H9 (cell line): ENCODE measurements around the gene PCDHB4. TPM values are rescaled to one million over a fixed set of nuclear protein-coding genes. Genes with fewer than 3 reads are reported as not detected.
"Not testable (repeated sequence)": the region's sequence is repeated elsewhere in the genome, so short reads cannot be mapped to it uniquely, and the experiment has no call there.

Experiments used
- DNase-seq: peaks from one replicate; pipeline ENCODE4 v3.0.0-alpha.2; 2017
- H2AFZ ChIP-seq: one replicate; pipeline ENCODE4 v1.6.1; 2013; ENCODE audit warnings: mild to moderate bottlenecking, low read length, control low read depth, moderate library complexity
- H2AK5ac ChIP-seq: 2 replicates; pipeline ENCODE4 v1.6.1; 2013; ENCODE audit warnings: low read length, control low read depth, mixed read lengths; ENCODE audit not compliant: insufficient read length
- H2BK120ac ChIP-seq: one replicate; pipeline ENCODE4 v1.6.1; 2013; ENCODE audit warnings: low read depth, mild to moderate bottlenecking, low read length, control low read depth, inconsistent platforms; ENCODE audit not compliant: poor library complexity, severe bottlenecking
- H2BK12ac ChIP-seq: 2 replicates; pipeline ENCODE4 v1.6.1; 2013; ENCODE audit warnings: low read length, control low read depth, mixed read lengths, low read depth; ENCODE audit not compliant: insufficient read length
- H2BK15ac ChIP-seq: 2 replicates; pipeline ENCODE4 v1.6.1; 2013; ENCODE audit warnings: low read depth, low read length, control low read depth
- H2BK20ac ChIP-seq: one replicate; pipeline ENCODE4 v1.6.1; 2013; ENCODE audit warnings: low read depth, mild to moderate bottlenecking, low read length, control low read depth, inconsistent platforms; ENCODE audit not compliant: poor library complexity, severe bottlenecking
- H2BK5ac ChIP-seq: 2 replicates; pipeline ENCODE4 v1.6.1; 2013; ENCODE audit warnings: low read length, control low read depth, mixed read lengths; ENCODE audit not compliant: insufficient read length
- H3K14ac ChIP-seq: 2 replicates; pipeline ENCODE4 v1.6.1; 2013; ENCODE audit warnings: low read length, control low read depth; ENCODE audit not compliant: insufficient read depth
- H3K18ac ChIP-seq: 2 replicates; pipeline ENCODE4 v1.6.1; 2013; ENCODE audit warnings: low read depth, mild to moderate bottlenecking, mixed read lengths, low read length, control low read depth; ENCODE audit not compliant: insufficient read length
- H3K23ac ChIP-seq: 2 replicates; pipeline ENCODE4 v1.6.1; 2013; ENCODE audit warnings: low read length, control low read depth, mixed read lengths, low read depth; ENCODE audit not compliant: insufficient read length
- H3K23me2 ChIP-seq: 2 replicates; pipeline ENCODE4 v1.6.1; 2013; ENCODE audit warnings: low read depth, mild to moderate bottlenecking, mixed read lengths, low read length, control low read depth; ENCODE audit not compliant: insufficient read length, poor library complexity, severe bottlenecking
- H3K27ac ChIP-seq: 2 replicates; pipeline ENCODE4 v1.5.1; 2013; ENCODE audit warnings: low read length, control low read depth, mixed read lengths, low read depth; ENCODE audit not compliant: insufficient read length
- H3K27me3 ChIP-seq: 2 replicates; pipeline ENCODE4 v1.6.1; 2013; ENCODE audit warnings: low read length, control low read depth, inconsistent platforms; ENCODE audit not compliant: insufficient read depth
- H3K4ac ChIP-seq: 2 replicates; pipeline ENCODE4 v1.6.1; 2013; ENCODE audit warnings: low read depth, mild to moderate bottlenecking, control low read depth, inconsistent platforms, low read length, moderate library complexity
- H3K4me1 ChIP-seq: 2 replicates; pipeline ENCODE4 v1.6.1; 2013; ENCODE audit warnings: low read length, control low read depth, inconsistent platforms; ENCODE audit not compliant: insufficient read depth
- H3K4me2 ChIP-seq: 2 replicates; pipeline ENCODE4 v1.6.1; 2013; ENCODE audit warnings: low read length, control low read depth, mixed read lengths; ENCODE audit not compliant: insufficient read length, insufficient read depth
- H3K56ac ChIP-seq: 2 replicates; pipeline ENCODE4 v1.6.1; 2013; ENCODE audit warnings: low read depth, mild to moderate bottlenecking, mixed read lengths, low read length, control low read depth; ENCODE audit not compliant: insufficient read length
- H3K79me1 ChIP-seq: 2 replicates; pipeline ENCODE4 v1.6.1; 2013; ENCODE audit warnings: low read depth, mild to moderate bottlenecking, moderate library complexity, low read length, control low read depth, inconsistent platforms; ENCODE audit not compliant: insufficient read depth, poor library complexity, severe bottlenecking
- H3K79me2 ChIP-seq: 2 replicates; pipeline ENCODE4 v1.6.1; 2013; ENCODE audit warnings: low read length, control low read depth, inconsistent platforms; ENCODE audit not compliant: insufficient read depth
- H3K9ac ChIP-seq: 2 replicates; pipeline ENCODE4 v1.6.1; 2013; ENCODE audit warnings: low read length, control low read depth, mixed read lengths; ENCODE audit not compliant: insufficient read length; ENCODE audit errors: extremely low read depth
- H3K9me3 ChIP-seq: one replicate; pipeline ENCODE4 v1.6.1; 2013; ENCODE audit warnings: low read depth, low read length, inconsistent platforms; ENCODE audit not compliant: control insufficient read depth
- H3T11ph ChIP-seq: one replicate; pipeline ENCODE4 v1.6.1; 2013; ENCODE audit warnings: mild to moderate bottlenecking, low read length, control low read depth, inconsistent platforms
- H4K20me1 ChIP-seq: one replicate; pipeline ENCODE4 v1.6.1; 2013; ENCODE audit not compliant: control insufficient read depth, insufficient read length, insufficient read depth
- H4K5ac ChIP-seq: 2 replicates; pipeline ENCODE4 v1.6.1; 2013; ENCODE audit warnings: low read depth, mild to moderate bottlenecking, mixed read lengths, low read length, control low read depth; ENCODE audit not compliant: insufficient read length
- H4K8ac ChIP-seq: replicated peaks from 2 replicates; pipeline ENCODE4 v1.6.1; 2013; ENCODE audit warnings: low read length, control low read depth, mixed read lengths, low read depth; ENCODE audit not compliant: insufficient read length
- H4K91ac ChIP-seq: 2 replicates; pipeline ENCODE4 v1.6.1; 2013; ENCODE audit warnings: low read depth, mild to moderate bottlenecking, moderate library complexity, mixed read lengths, low read length, control low read depth; ENCODE audit not compliant: insufficient read length
- H3K27ac Mint-ChIP-seq, 3 experiments: 2 replicates in 2 of 3; 3 replicates in 1 of 3; pipeline ENCODE4 v1.8.0; 2020 to 2021; ENCODE audit warnings: mixed read lengths in 3 of 3, mild to moderate bottlenecking in 1 of 3, moderate library complexity in 1 of 3
- H3K27me3 Mint-ChIP-seq: 2 replicates; pipeline ENCODE4 v1.8.0; 2021; ENCODE audit warnings: low read depth, mild to moderate bottlenecking, moderate library complexity, mixed read lengths
- H3K36me3 Mint-ChIP-seq, 3 experiments: 2 replicates in 2 of 3; 3 replicates in 1 of 3; pipeline ENCODE4 v1.8.0; 2020 to 2021; ENCODE audit warnings: low read depth in 3 of 3, mixed read lengths in 3 of 3; ENCODE audit not compliant: insufficient read depth in 1 of 3
- H3K4me1 Mint-ChIP-seq, 2 experiments: 2 replicates each; pipeline ENCODE4 v1.8.0; 2020; ENCODE audit warnings: mixed read lengths in 2 of 2
- H3K4me3 Mint-ChIP-seq, 2 experiments: 2 replicates in 1 of 2; 3 replicates in 1 of 2; pipeline ENCODE4 v1.8.0; 2020 to 2021; ENCODE audit warnings: mild to moderate bottlenecking in 2 of 2, mixed read lengths in 2 of 2, moderate library complexity in 1 of 2
- H3K9me3 Mint-ChIP-seq, 2 experiments: 2 replicates in 1 of 2; 3 replicates in 1 of 2; pipeline ENCODE4 v1.8.0; 2020; ENCODE audit warnings: mild to moderate bottlenecking in 2 of 2, mixed read lengths in 2 of 2, moderate library complexity in 1 of 2
- WGBS: extraction: QIAGEN DNeasy Blood & Tissue Kit; methylation state at CpG from one replicate; pipeline ENCODE4 v1.1.7; 2013; ENCODE audit warnings: missing lambda C conversion rate, low lambda C conversion rate, mixed read lengths; ENCODE audit not compliant: insufficient read length; ENCODE audit errors: extremely low coverage; 5-methylcytosine and 5-hydroxymethylcytosine counted together
- total RNA-seq: library from RNA; stranded (reverse); gene quantifications from 2 replicates; pipeline ENCODE4 v1.2.1, GENCODE V29; 2021
- TF ChIP-seq, protein P1 (sequence below): fragments of 200-600 bp; sonication (generic); conservative IDR thresholded peaks from 3 replicates; pipeline ENCODE4 v1.8.0; 2021; ENCODE audit warnings: antibody characterized with exemption, mild to moderate bottlenecking

PCDHB4 gene
- total RNA-seq, 1 experiment from 2014 or later: 1.6 TPM

DNA sequence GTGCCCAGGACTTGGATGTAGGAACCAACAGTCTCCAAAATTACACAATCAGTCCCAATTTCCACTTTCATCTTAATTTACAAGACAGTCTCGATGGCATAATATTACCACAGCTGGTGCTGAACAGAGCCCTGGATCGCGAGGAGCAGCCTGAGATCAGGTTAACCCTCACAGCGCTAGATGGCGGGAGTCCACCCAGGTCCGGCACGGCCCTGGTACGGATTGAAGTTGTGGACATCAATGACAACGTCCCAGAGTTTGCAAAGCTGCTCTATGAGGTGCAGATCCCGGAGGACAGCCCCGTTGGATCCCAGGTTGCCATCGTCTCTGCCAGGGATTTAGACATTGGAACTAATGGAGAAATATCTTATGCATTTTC is 26.4 kb upstream of the PCDHB4 start:
- Histone ChIP-seq H3T11ph (no peak overlapping the region), H2BK15ac (no peak overlapping the region), H3K4ac (no peak overlapping the region), H3K18ac (no peak overlapping the region), H2BK120ac (no peak overlapping the region), H3K14ac (no peak overlapping the region; the same call in 1 of the 2 replicates), H3K9ac (peak overlapping the region; percentile 92), H2BK5ac (no peak overlapping the region), H3K23me2 (peaks cover 4% of the 10 kb centered on the region), H3K9me3 (peaks cover 7% of the 10 kb centered on the region), H2BK12ac (no peak overlapping the region), H3K27ac (no peak overlapping the region), H2BK20ac (no peak overlapping the region), H4K91ac (no peak overlapping the region), H4K20me1 (no peaks in the 10 kb centered on the region), H3K4me1 (no peaks in the 10 kb centered on the region), H4K5ac (no peak overlapping the region), H3K23ac (no peak overlapping the region), H3K27me3 (no peaks in the 10 kb centered on the region), H3K56ac (no peak overlapping the region), H4K8ac (no peak overlapping the region), H2AFZ (no peak overlapping the region), H2AK5ac (no peak overlapping the region), H3K79me2 (no peaks in the 10 kb centered on the region; the same call in 1 of the 2 replicates), H3K79me1 (no peaks in the 10 kb centered on the region), H3K4me2 (peak overlapping the region; percentile 87)
- peaks cover 9 to 10% of the 10 kb centered on the region in 2 experiments for H3K4me1 Mint-ChIP-seq
- peaks cover 34 to 36% of the 10 kb centered on the region in 2 experiments for H3K9me3 Mint-ChIP-seq
- no peak for DNase-seq
- no peaks in the 10 kb centered on the region; the same call in 1 of the 2 replicates for H3K27me3 Mint-ChIP-seq
- peaks cover 16 to 52% (median 35%) of the 10 kb centered on the region in 3 experiments for H3K36me3 Mint-ChIP-seq
- H3K27ac Mint-ChIP-seq: peak overlapping the region in 2 of 3 experiments; percentile 93 to 99; a peak in 2 of 7 replicates
- peak overlapping the region; percentile 95 to 97 for H3K4me3 Mint-ChIP-seq
- no CpG with 5 or more reads among the region's 12 CpGs for WGBS
- TF ChIP-seq, protein P1, sequence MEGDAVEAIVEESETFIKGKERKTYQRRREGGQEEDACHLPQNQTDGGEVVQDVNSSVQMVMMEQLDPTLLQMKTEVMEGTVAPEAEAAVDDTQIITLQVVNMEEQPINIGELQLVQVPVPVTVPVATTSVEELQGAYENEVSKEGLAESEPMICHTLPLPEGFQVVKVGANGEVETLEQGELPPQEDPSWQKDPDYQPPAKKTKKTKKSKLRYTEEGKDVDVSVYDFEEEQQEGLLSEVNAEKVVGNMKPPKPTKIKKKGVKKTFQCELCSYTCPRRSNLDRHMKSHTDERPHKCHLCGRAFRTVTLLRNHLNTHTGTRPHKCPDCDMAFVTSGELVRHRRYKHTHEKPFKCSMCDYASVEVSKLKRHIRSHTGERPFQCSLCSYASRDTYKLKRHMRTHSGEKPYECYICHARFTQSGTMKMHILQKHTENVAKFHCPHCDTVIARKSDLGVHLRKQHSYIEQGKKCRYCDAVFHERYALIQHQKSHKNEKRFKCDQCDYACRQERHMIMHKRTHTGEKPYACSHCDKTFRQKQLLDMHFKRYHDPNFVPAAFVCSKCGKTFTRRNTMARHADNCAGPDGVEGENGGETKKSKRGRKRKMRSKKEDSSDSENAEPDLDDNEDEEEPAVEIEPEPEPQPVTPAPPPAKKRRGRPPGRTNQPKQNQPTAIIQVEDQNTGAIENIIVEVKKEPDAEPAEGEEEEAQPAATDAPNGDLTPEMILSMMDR: no peak

DNA sequence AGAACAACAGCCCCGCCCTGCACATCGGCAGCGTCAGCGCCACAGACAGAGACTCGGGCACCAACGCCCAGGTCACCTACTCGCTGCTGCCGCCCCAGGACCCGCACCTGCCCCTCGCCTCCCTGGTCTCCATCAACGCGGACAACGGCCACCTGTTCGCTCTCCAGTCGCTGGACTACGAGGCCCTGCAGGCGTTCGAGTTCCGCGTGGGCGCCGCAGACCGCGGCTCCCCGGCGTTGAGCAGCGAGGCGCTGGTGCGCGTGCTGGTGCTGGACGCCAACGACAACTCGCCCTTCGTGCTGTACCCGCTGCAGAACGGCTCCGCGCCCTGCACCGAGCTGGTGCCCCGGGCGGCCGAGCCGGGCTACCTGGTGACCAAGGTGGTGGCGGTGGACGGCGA is 25.4 kb upstream of the PCDHB4 start:
- H3K27me3 ChIP-seq, H3K79me2 ChIP-seq, H3K23me2 ChIP-seq, H3K4me1 ChIP-seq, H2BK120ac ChIP-seq, H4K20me1 ChIP-seq, H3T11ph ChIP-seq, H3K18ac ChIP-seq, H2BK15ac ChIP-seq, H2BK5ac ChIP-seq, H3K4ac ChIP-seq, H3K23ac ChIP-seq, H3K4me2 ChIP-seq, H4K8ac ChIP-seq, H2BK20ac ChIP-seq, H4K5ac ChIP-seq, DNase-seq, H2AK5ac ChIP-seq, H3K9ac ChIP-seq, H4K91ac ChIP-seq, H3K9me3 ChIP-seq, H2AFZ ChIP-seq, H3K27ac ChIP-seq, H3K14ac ChIP-seq, H3K27me3 Mint-ChIP-seq, H3K27ac Mint-ChIP-seq, H3K79me1 ChIP-seq, H2BK12ac ChIP-seq, H3K56ac ChIP-seq: not testable (repeated sequence)
- WGBS: no CpG with 5 or more reads among the region's 46 CpGs
- peaks cover 43% of the 10 kb centered on the region in 2 experiments for H3K9me3 Mint-ChIP-seq
- peak overlapping the region in 1 of 2 experiments; percentile 97; a peak in 2 of 5 replicates for H3K4me3 Mint-ChIP-seq
- peaks cover 25 to 61% (median 43%) of the 10 kb centered on the region in 3 experiments for H3K36me3 Mint-ChIP-seq
- peaks cover 11 to 17% of the 10 kb centered on the region in 2 experiments for H3K4me1 Mint-ChIP-seq
